HG03066 (cell line): Measurements from ENCODE around the gene CALHM6.
"Not testable (repeated sequence)": the region's sequence is repeated elsewhere in the genome, so short reads cannot be mapped to it uniquely, and the experiment has no call there.

Experiments
- ATAC-seq: cut with Tn5 transposase; IDR thresholded peaks from one replicate; pipeline ENCODE4 v1.9.1; 2021; ENCODE audit warnings: low read depth; ENCODE audit not compliant: unreplicated experiment

Gene CALHM6

DNA sequence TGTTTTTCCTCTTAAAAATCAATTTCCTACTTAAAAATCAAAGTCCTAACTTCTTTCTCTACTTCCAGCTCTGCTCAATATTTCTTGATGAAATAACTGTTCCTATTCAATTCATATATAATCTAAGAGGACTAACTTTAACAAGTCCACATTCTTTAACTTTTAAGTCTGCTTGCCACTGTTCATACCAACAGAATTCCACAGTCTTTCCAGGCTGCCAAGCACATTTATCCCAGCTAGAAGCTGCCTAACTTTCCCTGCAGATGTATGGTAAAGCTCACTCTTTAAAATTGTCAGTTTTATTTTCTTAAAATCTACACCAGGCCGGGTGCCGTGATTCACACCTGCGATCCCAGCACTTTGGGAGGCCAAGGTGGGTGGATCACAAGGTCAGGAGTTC is 11.5 kb downstream of the CALHM6 start:
- ATAC-seq: no peak

DNA sequence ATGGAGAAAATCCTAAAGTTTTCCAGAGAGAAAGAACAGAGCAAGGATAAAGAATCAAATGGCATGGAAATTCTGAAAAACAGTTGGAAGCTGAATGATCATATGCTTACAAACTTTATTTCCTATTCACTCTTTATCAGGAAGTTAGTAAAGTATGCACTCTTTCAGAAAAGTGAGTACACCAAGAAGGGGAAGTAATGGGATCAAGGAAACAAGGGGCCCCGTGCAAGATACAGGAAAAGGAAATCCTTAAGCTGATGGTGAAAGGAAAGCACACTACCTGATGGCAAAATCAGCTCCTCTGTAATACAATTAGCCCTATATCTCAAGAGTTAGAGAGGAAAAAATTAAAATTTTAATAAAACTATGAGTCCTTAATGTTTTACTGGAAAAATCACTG is 14.0 kb downstream of the CALHM6 start:
- ATAC-seq: no peak

DNA sequence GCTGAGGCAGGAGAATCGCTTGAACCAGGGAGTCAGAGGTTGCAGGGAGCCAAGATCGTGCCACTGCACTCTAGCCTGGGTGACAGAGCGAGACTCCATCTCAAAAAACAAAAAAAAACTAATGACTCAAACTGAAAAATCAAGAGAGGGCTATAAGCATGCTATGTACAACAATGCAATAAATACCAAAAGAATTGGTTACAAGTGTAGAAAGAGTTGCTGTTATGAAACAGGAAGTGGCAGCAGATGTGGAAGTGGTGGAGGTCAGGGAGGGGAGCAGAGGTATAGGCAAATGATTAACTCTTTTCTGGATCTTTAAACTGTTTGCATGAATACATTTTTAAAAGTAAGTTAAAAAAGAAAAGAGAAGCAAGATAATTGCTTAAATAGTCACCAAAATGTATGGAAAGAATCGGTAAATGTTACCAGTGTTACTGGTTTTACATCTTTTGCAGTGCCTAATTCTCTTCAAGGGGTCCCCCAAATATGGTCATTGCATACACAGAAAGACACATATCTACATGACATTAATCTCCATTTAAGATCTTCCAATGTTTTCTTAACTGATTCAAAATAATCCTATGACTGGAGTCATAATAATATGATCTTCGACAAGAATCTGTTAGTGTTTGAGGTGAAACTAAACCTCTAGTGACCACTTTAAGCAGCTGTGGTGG is 15.0 kb downstream of the CALHM6 start:
- peak; percentile 100 for ATAC-seq

DNA sequence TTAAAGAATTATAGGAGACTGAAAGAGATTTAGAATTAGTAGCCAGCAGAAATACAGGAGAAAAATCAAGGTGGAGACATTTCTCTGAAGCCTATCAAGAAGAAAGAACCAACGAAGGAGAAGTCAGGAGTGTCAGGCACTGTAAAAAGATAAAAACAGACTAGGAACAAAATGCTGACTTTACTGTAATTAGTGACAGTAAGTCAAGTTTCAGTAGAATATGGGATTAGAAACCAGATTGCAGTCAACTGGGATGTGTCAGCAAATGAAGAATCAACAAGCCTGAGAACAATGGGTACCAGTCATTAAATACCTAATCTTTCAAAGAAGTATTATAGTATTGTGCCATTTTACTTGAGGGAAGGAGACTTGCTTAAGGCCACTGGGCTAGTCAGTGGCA is 21.6 kb downstream of the CALHM6 start:
- ATAC-seq: no peak

DNA sequence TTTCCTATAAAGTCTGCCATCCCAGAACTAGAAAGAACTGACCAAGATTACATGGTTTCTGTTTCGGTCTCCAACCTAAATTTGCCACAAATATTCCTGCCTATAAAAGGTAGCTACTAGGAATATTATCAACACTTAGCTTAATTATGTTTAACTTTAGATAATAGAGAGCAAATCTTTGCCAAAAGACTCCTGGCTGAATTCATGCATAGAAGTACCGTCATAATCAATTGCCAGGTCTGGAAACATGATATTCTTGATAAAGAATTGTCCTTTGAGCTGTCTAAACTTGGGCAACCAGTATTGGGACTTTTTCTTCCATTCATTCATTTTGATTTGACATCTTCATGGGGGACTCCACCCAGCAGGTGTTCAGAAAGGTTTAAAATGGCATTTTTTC is 22.4 kb downstream of the CALHM6 start:
- ATAC-seq: no peak

DNA sequence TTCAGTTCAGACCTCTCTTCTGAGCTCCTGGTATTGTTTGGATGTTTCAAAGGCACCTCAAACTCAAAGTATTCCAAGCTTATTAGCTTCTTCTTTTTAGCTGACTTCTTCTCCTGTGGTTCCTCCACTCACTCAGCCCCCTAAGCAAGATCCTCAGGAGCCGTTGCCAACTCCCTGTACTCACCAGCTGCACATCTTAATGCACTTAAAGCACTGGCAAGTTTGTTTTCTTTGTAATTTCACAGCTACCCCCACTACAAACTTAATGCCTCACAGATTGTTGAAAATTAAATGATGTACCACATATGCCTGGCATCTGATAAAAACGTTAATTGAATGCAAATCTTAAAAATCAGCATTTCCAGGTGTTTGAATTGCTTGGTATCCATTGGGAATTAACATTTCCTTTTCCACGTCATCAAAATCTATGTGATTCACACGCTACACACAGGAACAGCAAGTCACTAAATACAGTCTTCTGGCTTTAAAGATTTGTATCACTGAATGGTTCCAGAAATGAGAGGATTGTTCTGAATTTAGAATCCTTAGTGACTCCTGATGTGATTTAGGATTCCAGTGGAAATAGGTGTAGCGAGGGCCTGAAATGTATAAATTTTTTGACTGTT is 24.5 kb downstream of the CALHM6 start:
- no peak for ATAC-seq

DNA sequence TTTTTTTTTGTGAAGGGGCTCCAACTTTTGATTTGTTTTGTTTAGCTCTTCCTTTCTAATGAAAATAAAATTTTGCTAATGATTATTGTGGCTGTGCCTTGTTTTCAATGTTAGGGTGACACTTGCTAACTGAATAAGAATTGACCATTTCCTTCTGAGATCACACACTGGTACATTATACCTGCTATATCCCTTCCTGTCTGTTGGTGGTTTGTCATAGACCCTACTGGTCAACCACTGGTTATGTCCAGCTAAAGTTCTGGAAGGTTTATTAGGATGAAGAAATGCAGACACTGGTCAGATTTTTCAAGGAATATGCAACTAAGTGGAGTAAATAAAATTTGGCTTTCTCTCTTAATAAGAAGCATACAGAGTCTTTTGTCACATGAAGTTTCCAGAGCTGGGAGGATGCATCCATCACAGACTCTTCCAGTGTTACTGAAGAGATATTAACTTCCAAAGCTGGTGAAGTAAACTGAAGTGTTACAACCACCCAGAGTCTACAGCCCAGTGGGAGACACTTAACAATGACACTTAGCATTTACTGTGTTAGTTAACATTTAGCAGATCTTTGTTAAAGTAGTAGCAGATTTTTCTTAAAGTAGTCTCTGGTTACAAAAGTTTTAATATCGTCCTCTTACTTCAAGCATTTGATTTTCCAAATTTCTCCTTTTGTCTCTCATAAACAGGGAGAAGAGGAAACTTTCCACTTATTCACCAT is 30.6 kb downstream of the CALHM6 start:
- no peak for ATAC-seq

DNA sequence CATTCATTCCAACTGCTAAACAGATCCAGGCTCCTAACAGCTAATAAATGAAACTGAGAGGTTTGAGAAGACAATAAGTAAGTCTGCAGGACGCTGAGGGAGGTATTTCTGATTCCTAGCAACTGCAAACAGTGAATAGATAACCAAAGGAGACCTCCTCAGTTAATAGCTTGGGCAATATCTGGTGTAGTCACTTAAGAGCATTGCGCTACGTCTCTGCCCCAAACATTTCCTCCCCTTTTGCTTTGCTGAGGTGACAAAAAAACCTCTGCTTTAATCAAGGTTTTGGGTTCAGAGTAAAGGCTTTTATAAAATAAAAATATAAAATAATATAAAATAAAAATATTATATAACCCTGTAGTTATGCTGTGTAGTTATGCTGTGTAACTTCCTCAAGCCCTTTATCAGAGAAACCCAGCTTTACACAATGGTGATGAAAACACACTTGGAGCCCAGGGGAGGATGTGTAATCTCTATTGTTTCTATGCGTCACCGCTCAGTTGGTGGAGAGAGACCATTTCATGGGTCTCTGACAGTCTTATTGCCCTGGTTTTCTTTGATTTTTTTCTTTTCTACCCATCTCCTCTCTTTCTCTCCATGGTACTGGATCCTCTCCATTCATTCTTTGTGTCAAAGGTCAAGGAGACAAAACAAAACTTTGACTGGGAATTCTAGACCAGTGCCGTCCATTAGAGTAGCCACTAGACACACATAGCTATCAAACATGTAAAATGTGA is 31.3 kb downstream of the CALHM6 start:
- ATAC-seq: no peak

DNA sequence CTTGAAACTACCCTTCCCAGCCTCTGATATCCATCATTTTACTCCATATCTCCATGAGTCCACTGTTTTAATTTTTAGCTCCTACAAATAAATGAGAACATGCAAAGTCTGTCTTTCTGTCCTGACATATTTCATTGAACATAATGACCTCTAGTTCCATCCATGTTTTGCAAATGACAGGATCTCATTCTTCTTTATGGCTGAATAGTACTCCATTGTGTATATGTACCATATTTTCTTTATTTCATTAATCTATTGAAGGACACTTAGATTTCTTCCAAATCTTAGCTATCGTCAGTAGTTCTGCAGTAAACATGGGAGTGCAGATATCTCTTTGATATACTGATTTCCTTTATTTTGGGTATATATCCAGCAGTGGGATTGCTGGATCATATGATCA is 34.0 kb downstream of the CALHM6 start:
- not testable (repeated sequence) for ATAC-seq

DNA sequence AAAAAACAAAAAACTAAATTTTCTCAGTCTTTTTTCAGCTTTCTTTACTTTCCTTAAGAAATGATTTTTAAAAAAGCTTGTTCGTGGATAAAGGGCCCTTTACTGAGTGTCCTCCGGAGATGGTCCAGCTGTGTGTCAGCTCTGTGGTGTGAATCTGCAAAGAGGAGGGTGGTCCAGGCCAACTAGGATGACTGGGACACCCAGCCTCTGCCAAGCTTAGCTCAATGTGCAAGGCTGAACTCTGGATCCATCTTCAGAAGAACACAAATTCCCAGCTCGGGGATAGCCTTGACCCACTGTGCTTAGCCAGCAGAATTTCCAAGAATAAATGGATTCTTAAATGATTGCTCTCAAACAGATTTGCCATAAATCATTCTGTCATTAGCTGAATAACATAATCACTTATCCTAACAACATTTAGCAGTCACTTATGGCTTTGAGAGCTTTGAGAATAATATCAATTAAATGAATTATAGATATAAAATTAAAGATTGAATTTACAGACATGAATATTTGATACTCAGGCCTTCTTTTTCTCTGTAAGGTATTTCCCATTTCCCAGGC is 36.0 kb downstream of the CALHM6 start:
- no peak for ATAC-seq

DNA sequence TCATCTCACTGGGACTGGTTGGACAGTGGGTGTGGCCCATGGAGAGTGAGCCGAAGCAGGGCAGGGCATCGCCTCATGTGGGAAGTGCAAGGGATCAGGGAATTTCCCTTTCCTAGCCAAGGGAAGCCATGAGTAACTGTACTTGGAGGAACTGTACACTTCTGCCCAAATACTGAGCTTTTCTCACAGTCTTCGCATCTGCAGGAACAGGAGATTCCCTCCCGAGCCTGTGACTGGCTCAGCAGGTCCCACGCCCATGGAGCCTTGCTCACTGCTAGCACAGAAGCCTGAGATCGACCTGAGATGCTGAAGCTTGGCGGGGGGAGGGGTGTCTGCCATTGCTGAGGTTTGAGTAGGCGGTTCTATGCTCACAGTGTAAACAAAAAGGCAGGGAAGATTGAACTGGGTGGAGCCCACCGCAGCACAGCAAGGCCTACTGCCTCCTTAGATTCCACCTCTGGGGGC is 39.8 kb downstream of the CALHM6 start:
- ATAC-seq: no peak

DNA sequence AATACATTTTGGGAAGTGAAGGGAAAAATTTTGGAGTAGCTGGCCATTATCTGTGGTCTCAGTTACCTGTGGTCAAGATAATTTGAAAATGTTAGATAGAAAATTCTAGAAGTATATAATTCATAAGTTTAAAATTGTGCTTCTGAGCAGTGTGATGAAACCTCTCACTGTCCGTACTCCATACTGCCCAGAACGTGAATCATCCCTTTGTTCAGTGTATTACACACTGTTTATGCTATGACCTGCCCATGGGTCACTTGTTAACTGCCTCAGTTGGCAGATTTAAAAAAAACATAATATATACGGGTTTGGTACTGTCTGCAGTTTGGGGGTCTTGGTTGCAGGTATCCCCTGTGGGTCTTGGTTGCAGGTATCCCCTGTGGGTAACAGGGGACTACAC is 46.1 kb downstream of the CALHM6 start:
- ATAC-seq: no peak

DNA sequence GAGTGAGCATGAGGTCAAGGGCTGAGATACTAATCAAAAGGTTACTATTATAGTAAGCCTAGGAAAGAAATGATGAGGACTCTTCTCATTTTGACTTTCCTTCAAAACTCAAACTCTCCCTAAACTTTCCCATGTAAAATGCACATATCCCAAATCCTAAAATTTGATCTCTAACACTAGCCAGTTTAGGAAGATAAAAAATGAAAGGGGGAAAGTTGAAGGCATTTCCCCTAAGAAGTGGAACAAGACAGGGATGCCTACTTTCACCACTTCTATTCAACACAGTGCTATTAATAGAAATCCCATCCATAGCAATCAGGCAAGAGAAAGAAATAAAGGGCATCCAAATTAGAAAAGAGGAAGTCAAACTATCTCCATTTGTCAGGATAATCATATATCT is 47.4 kb downstream of the CALHM6 start:
- no peak for ATAC-seq

DNA sequence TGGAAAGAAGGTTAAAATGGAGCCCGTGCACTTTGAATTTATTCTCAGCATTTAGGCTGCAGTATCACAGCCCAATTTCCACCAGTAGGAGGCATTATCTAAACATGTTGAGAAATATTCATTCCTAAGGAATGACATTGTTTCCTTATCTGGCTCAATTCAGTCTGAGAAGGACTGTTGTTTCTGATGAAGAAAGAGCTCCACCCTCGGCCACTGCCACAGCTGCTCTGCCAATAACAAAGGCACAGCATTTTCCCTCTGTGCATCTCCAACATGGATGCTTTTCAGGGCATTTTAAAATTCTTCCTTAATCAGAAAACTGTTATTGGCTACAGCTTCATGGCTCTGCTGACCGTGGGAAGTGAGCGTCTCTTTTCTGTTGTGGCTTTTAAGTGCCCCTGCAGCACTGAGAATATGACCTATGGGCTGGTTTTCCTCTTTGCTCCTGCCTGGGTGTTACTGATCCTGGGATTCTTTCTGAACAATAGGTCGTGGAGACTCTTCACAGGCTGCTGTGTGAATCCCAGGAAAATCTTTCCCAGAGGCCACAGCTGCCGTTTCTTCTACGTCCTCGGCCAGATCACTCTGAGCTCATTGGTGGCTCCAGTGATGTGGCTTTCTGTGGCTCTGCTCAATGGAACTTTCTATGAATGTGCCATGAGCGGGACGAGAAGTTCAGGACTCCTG is 50.4 kb downstream of the CALHM6 start, which contains the start of gene CALHM5:
Gene CALHM5 (plus strand): TSS at position 216 of the 687 bp plus-strand sequence. CDS start 58 bp downstream, at position 274.
- no peak for ATAC-seq

DNA sequence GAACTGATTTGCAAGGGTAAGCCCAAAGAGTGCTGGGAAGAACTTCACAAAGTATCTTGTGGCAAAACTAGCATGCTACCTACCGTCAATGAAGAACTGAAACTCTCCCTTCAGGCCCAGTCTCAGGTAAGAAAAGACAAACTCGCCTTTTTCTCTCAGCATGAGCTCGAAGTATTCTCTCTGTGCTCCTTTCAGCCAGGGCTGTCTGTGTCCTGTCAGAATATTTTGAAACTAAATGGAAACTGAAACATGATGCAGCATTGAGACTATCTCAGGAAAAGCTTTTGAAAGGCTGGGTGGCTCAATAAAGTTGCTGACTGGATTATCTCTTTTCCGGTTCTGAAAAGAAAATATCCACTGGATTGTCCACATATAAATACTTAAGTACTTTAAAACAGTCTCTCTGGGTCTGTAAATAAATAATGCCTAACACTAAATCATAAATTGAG is 51.0 kb downstream of the CALHM6 start:
- ATAC-seq: peak; percentile 61

DNA sequence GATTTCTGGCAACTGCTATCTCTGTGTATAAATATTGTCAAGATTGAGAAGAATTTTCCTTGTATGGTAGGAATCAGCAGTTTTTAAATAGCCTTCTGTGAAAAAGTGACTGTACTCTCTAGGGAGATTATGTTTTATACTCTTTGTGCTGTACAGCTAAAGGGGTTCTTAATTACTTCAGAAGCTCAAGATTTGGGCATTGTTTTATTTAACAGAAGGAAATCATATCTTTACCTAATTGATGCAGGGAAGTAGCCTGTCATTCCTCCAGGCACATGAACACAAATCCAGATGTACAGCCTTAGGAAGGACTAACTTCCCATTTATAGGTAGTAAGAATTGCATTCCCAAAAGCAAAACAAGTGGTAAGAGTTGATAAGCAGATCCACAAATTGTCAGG is 51.6 kb downstream of the CALHM6 start:
- no peak for ATAC-seq
